GM12872 (cell line): ENCODE measurements around the gene ADH1C.

Experiments used
- CTCF ChIP-seq: IDR thresholded peaks from 3 replicates; pipeline ENCODE4 v1.5.1; 2011; ENCODE audit warnings: low read depth, mild to moderate bottlenecking, low read length, moderate library complexity; ENCODE audit not compliant: insufficient read depth

The ADH1C gene

GRCh38 chr4:99310389-99310788 lies 42.2 kb downstream of the ADH1C start:
- no peak for TF ChIP-seq CTCF

- TF ChIP-seq CTCF: no peak
Measured at GRCh38 chr4:99305638-99306400, 46.7 kb downstream of the ADH1C start.

GRCh38 chr4:99301376-99302164 lies 51.0 kb downstream of the ADH1C start:
- no peak for TF ChIP-seq CTCF

GRCh38 chr4:99300934-99301333 lies 51.6 kb downstream of the ADH1C start:
- TF ChIP-seq CTCF: no peak

GRCh38 chr4:99293357-99293756 lies 59.2 kb downstream of the ADH1C start:
- TF ChIP-seq CTCF: no peak

GRCh38 chr4:99290848-99291786 lies 61.4 kb downstream of the ADH1C start, which contains the start of gene ADH1A:
TSS of gene ADH1A (minus strand) at chr4:99290985. CDS start at chr4:99290914, 71 bp downstream.
- no peak for TF ChIP-seq CTCF
